ENCODE data around the gene FAM3C.
A peak's percentile ranks its signal among the peaks of the same experiment; 100 is the strongest.

Gene FAM3C

GRCh38 chr7:121410829-121411596 lies 14.9 kb upstream of the FAM3C start:
- no peak for DNase-seq

GRCh38 chr7:121406944-121407343 lies 10.8 kb upstream of the FAM3C start:
- DNase-seq: no peak

- DNase-seq: no peak
Observed at GRCh38 chr7:121406461-121406860, 10.4 kb upstream of the FAM3C start.

GRCh38 chr7:121404348-121404747 lies 8.2 kb upstream of the FAM3C start:
- DNase-seq: no peak

- no peak for DNase-seq
Observed at GRCh38 chr7:121402701-121403100, 6.6 kb upstream of the FAM3C start.

- DNase-seq: no peak
Observed at GRCh38 chr7:121401896-121402295, 5.8 kb upstream of the FAM3C start.

- DNase-seq: no peak
Observed at GRCh38 chr7:121398246-121398645, 2.1 kb upstream of the FAM3C start.

- peak; percentile 76 for DNase-seq
Observed at GRCh38 chr7:121397822-121398221, 1.7 kb upstream of the FAM3C start.

- no peak for DNase-seq
Observed at GRCh38 chr7:121397361-121397760, 1.3 kb upstream of the FAM3C start.

GRCh38 chr7:121395494-121395960 lies 581 bp downstream of the FAM3C start:
- DNase-seq: no peak

- peak; percentile 67 for DNase-seq
Observed at GRCh38 chr7:121394709-121395140, 1.4 kb downstream of the FAM3C start.

GRCh38 chr7:121393005-121393366 lies 3.1 kb downstream of the FAM3C start:
- DNase-seq: no peak

GRCh38 chr7:121392277-121393004 lies 3.7 kb downstream of the FAM3C start:
- DNase-seq: no peak

GRCh38 chr7:121391686-121392085 lies 4.4 kb downstream of the FAM3C start:
- no peak for DNase-seq

- DNase-seq: no peak
Observed at GRCh38 chr7:121390617-121391016, 5.5 kb downstream of the FAM3C start.

- DNase-seq: no peak
Observed at GRCh38 chr7:121390109-121390508, 6.0 kb downstream of the FAM3C start.

- DNase-seq: no peak
Observed at GRCh38 chr7:121388950-121389349, 7.2 kb downstream of the FAM3C start.

GRCh38 chr7:121385800-121386179 lies 10.3 kb downstream of the FAM3C start:
- no peak for DNase-seq

GRCh38 chr7:121385056-121385799 lies 10.9 kb downstream of the FAM3C start:
- no peak for DNase-seq

- DNase-seq: no peak
Observed at GRCh38 chr7:121384265-121384664, 11.8 kb downstream of the FAM3C start.

GRCh38 chr7:121383235-121383910 lies 12.7 kb downstream of the FAM3C start:
- DNase-seq: no peak

GRCh38 chr7:121382473-121382872 lies 13.6 kb downstream of the FAM3C start:
- DNase-seq: no peak

- DNase-seq: no peak
Observed at GRCh38 chr7:121379930-121380329, 16.2 kb downstream of the FAM3C start.

Data from kidney glomerular epithelial cell (primary cell).